BLaER1 (cell line): ENCODE data around the gene PNLIPRP1.
A peak's percentile ranks its signal among the peaks of the same experiment; 100 is the strongest.

Source experiments
- H3K27ac ChIP-seq: shearing (Covaris generic); formaldehyde crosslinking; 2 replicates; pipeline ENCODE4 v1.8.1; 2022
- H3K27me3 ChIP-seq: shearing (Covaris generic); formaldehyde crosslinking; 2 replicates; pipeline ENCODE4 v1.8.1; 2022
- H3K36me3 ChIP-seq: shearing (Covaris generic); formaldehyde crosslinking; 2 replicates; pipeline ENCODE4 v1.8.1; 2022
- H3K4me1 ChIP-seq: shearing (Covaris generic); formaldehyde crosslinking; 2 replicates; pipeline ENCODE4 v1.8.1; 2022
- H3K4me2 ChIP-seq: shearing (Covaris generic); formaldehyde crosslinking; 2 replicates; pipeline ENCODE4 v1.8.1; 2022
- H3K4me3 ChIP-seq: shearing (Covaris generic); formaldehyde crosslinking; 2 replicates; pipeline ENCODE4 v1.8.1; 2022
- H3K9ac ChIP-seq: shearing (Covaris generic); formaldehyde crosslinking; 2 replicates; pipeline ENCODE4 v1.8.1; 2022
- H3K9me3 ChIP-seq: shearing (Covaris generic); formaldehyde crosslinking; 2 replicates; pipeline ENCODE4 v1.8.1; 2022
- H4K20me1 ChIP-seq: shearing (Covaris generic); formaldehyde crosslinking; 2 replicates; pipeline ENCODE4 v1.8.1; 2022
- Cebpa-rat ChIP-seq: shearing (Covaris generic); IDR thresholded peaks from 2 replicates; pipeline ENCODE4 v1.8.1; 2022

Gene PNLIPRP1

GRCh38 chr10:116597543-116597942 lies 6.8 kb downstream of the PNLIPRP1 start:
- no peak for TF ChIP-seq Cebpa-rat
- H3K9ac ChIP-seq = no peak overlapping the region
- no peak overlapping the region for H3K4me3 ChIP-seq
- no peaks in the 10 kb centered on the region for H3K36me3 ChIP-seq
- no peaks in the 10 kb centered on the region for H3K27me3 ChIP-seq
- H3K9me3 ChIP-seq = no peaks in the 10 kb centered on the region
- H3K4me2 ChIP-seq = no peak overlapping the region
- 0 out of 2 replicates have a peak, but pooled peaks cover 4% of the 10 kb centered on the region for H3K4me1 ChIP-seq
- H4K20me1 ChIP-seq = no peaks in the 10 kb centered on the region
- no peak overlapping the region for H3K27ac ChIP-seq

- Histone ChIP-seq H4K20me1 (no peaks in the 10 kb centered on the region), H3K4me1 (peaks cover 9% of the 10 kb centered on the region), H3K9ac (no peak overlapping the region), H3K36me3 (no peaks in the 10 kb centered on the region), H3K4me2 (no peak overlapping the region), H3K9me3 (no peaks in the 10 kb centered on the region), H3K4me3 (no peak overlapping the region), H3K27me3 (no peaks in the 10 kb centered on the region), H3K27ac (no peak overlapping the region)
- no peak for TF ChIP-seq Cebpa-rat
Observed at GRCh38 chr10:116598329-116598728, 7.6 kb downstream of the PNLIPRP1 start.

GRCh38 chr10:116599991-116600390 lies 9.2 kb downstream of the PNLIPRP1 start:
- H3K27me3 ChIP-seq = no peaks in the 10 kb centered on the region
- H3K4me3 ChIP-seq = no peak overlapping the region
- no peak for TF ChIP-seq Cebpa-rat
- H4K20me1 ChIP-seq = no peaks in the 10 kb centered on the region
- peaks cover 10% of the 10 kb centered on the region for H3K4me1 ChIP-seq
- no peaks in the 10 kb centered on the region for H3K36me3 ChIP-seq
- no peak overlapping the region for H3K27ac ChIP-seq
- no peaks in the 10 kb centered on the region for H3K9me3 ChIP-seq
- H3K9ac ChIP-seq = no peak overlapping the region
- H3K4me2 ChIP-seq = no peak overlapping the region

- Histone ChIP-seq H3K4me3 (no peak overlapping the region), H3K4me1 (peaks cover 10% of the 10 kb centered on the region), H3K9me3 (no peaks in the 10 kb centered on the region), H3K27me3 (no peaks in the 10 kb centered on the region), H3K36me3 (no peaks in the 10 kb centered on the region), H3K27ac (no peak overlapping the region), H3K4me2 (peak overlapping the region; percentile 42; the same call in 1 of the 2 replicates), H4K20me1 (no peaks in the 10 kb centered on the region), H3K9ac (no peak overlapping the region)
- no peak for TF ChIP-seq Cebpa-rat
Observed at GRCh38 chr10:116602648-116603400, 12.1 kb downstream of the PNLIPRP1 start.

GRCh38 chr10:116606061-116606483 lies 15.3 kb downstream of the PNLIPRP1 start:
- no peaks in the 10 kb centered on the region for H3K27me3 ChIP-seq
- no peak overlapping the region for H3K4me2 ChIP-seq
- H3K9me3 ChIP-seq = peaks cover 18% of the 10 kb centered on the region
- H3K27ac ChIP-seq = no peak overlapping the region
- H4K20me1 ChIP-seq = no peaks in the 10 kb centered on the region
- no peak for TF ChIP-seq Cebpa-rat
- H3K36me3 ChIP-seq = no peaks in the 10 kb centered on the region
- peaks cover 6% of the 10 kb centered on the region for H3K4me1 ChIP-seq
- H3K4me3 ChIP-seq = no peak overlapping the region
- H3K9ac ChIP-seq = no peak overlapping the region

GRCh38 chr10:116607336-116607735 lies 16.6 kb downstream of the PNLIPRP1 start:
- H3K4me1 ChIP-seq = peaks cover 6% of the 10 kb centered on the region
- no peak for TF ChIP-seq Cebpa-rat

GRCh38 chr10:116608686-116609594 lies 18.2 kb downstream of the PNLIPRP1 start:
- Histone ChIP-seq H3K4me2 (no peak overlapping the region), H3K27ac (no peak overlapping the region), H3K4me3 (no peak overlapping the region), H3K27me3 (no peaks in the 10 kb centered on the region), H4K20me1 (no peaks in the 10 kb centered on the region), H3K9ac (no peak overlapping the region), H3K36me3 (no peaks in the 10 kb centered on the region), H3K4me1 (no peaks in the 10 kb centered on the region), H3K9me3 (peaks cover 18% of the 10 kb centered on the region)
- no peak for TF ChIP-seq Cebpa-rat

More at GRCh38 chr10:116607336-116607735, 16.6 kb downstream of the PNLIPRP1 start:
- Histone ChIP-seq H3K4me2 (no peak overlapping the region), H3K4me3 (no peak overlapping the region), H3K27ac (no peak overlapping the region), H3K9me3 (peaks cover 18% of the 10 kb centered on the region), H4K20me1 (no peaks in the 10 kb centered on the region), H3K9ac (no peak overlapping the region), H3K36me3 (no peaks in the 10 kb centered on the region), H3K27me3 (no peaks in the 10 kb centered on the region)

- no peak for TF ChIP-seq Cebpa-rat
- Histone ChIP-seq H3K36me3 (no peaks in the 10 kb centered on the region), H3K4me3 (no peak overlapping the region), H3K27ac (no peak overlapping the region), H3K9me3 (peaks cover 18% of the 10 kb centered on the region), H3K9ac (no peak overlapping the region), H3K4me1 (no peaks in the 10 kb centered on the region), H3K4me2 (no peak overlapping the region), H4K20me1 (no peaks in the 10 kb centered on the region), H3K27me3 (no peaks in the 10 kb centered on the region)
Observed at GRCh38 chr10:116610443-116611152, 19.8 kb downstream of the PNLIPRP1 start.

GRCh38 chr10:116611153-116611545 lies 20.4 kb downstream of the PNLIPRP1 start:
- H3K27ac ChIP-seq = no peak overlapping the region
- H3K4me3 ChIP-seq = no peak overlapping the region
- no peaks in the 10 kb centered on the region for H4K20me1 ChIP-seq
- no peaks in the 10 kb centered on the region for H3K36me3 ChIP-seq
- H3K9ac ChIP-seq = no peak overlapping the region
- H3K4me1 ChIP-seq = no peaks in the 10 kb centered on the region
- no peaks in the 10 kb centered on the region for H3K27me3 ChIP-seq
- TF ChIP-seq Cebpa-rat = no peak
- peaks cover 18% of the 10 kb centered on the region for H3K9me3 ChIP-seq
- H3K4me2 ChIP-seq = no peak overlapping the region
